Spleen (tissue), 7 donors: ENCODE measurements around the gene TANGO6.

Experiments
- CTCF ChIP-seq, 11 experiments: fragments of 200-600 bp in 7 of 11; fragments of 450-650 bp in 4 of 11; sonication (generic) in 4 of 11; IDR thresholded peaks in 8 of 11; conservative IDR thresholded peaks in 3 of 11; 1 replicate in 7 of 11; 2 replicates in 4 of 11; pipeline versions ENCODE4 v1.4.0 to v1.8.0; 2016 to 2021; ENCODE audit warnings: antibody characterized with exemption in 11 of 11, inconsistent platforms in 4 of 11, mild to moderate bottlenecking in 1 of 11
- POLR2A ChIP-seq, 3 donors: fragments of 450-650 bp; IDR thresholded peaks; one replicate each; pipeline ENCODE4 v1.5.1; 2017; ENCODE audit warnings: antibody characterized with exemption in 3 of 3, mild to moderate bottlenecking in 1 of 3
- donor health status: DM: no; HTN: no; CAD: no; lungs with moderate emphysema.
- donor health status: DM: no; HTN: no; CAD: no.
- donor health status: DM: no; HTN: no; CAD: no.

GRCh38 chr16:68987734-68988457 is 144.6 kb downstream of the TANGO6 start:
- TF ChIP-seq CTCF (IDR thresholded peaks at IDR 0.05 in 8 of 11, conservative IDR thresholded peaks at IDR 0.05 in 3 of 11), result no peak
- no peak for TF ChIP-seq POLR2A (IDR thresholded peaks at IDR 0.05)
